Measurements from ENCODE around the gene RPAP3.

RPAP3 gene

GRCh38 chr12:47705566-47706425 lies at the start of gene RPAP3:
Gene RPAP3 (minus strand): TSS chr12:47706030. CDS start chr12:47702840, 3,190 bp downstream.
- DNase-seq (ENCODE audit: low spot score): peak; percentile 97

GRCh38 chr12:47754881-47755280 lies 49.1 kb upstream of the RPAP3 start:
- no peak for DNase-seq (ENCODE audit: low spot score)

DNA sequence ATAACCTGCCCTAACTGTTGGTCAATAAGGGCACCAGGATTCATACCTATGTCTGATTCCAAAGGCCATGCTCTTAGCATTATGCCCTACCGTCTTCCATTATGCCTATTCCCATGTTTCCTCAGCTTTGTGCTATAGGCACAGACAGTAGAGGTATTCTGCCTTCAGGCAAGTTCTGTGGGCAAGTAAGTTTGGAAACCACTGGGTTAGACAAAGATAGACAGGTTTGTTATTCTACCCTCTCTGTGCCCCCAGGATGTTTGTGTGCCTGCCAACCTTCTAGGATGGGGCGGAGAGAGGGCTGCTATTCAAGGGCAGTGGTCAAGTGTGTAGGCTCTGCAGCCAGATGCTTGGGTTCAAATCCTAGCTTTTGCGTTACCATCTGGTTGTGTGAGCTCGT lies 48.3 kb upstream of the RPAP3 start:
- DNase-seq (ENCODE audit: low spot score): no peak

DNA sequence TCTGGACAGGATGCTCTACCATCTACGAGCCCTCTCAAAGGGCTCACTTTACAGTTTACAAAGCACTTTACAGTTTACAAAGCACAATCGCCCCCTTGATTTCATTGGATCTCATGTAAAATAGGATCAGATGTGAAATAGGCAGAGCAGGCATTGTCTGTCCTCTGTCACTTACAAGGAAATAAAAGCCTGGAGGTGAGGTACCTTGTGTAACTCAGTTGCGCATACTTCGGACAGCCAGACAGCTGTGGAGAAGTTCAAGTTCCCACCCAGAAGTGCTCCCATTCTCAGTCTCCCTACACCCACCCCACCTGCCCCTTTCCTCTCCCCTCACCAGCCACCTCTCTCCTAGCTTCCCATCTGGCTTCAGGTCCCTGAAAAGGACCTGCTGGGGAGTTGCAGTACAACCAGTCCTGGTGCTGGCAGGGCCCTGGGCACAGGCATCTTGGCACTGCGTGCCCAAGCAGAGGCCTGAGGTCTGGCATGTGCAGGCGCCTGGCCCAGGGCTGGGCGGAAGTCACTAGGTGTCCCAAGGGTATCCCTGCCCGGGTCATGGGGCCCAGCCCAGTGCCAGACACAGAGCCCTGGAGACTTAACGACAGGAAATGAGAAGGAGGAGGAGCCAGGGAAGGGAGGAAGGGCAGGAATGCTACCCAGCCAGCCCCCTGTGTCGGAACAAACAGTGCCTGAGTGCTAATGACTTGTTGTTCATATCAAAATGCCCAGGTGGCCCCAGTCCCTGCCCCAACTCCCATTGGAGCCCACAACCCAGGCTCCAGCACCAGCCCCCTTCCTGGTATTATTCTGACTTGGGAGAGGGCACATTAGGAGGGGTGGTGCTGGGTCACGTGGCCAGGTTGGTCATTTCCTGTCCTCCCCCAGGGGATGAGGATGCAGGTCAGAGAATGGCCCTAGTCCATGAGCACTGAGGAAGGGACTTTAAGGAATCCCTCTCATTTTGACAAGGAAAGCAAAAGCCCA lies 47.5 kb upstream of the RPAP3 start:
- no peak for DNase-seq (ENCODE audit: low spot score)

- no peak for DNase-seq (ENCODE audit: low spot score)
Observed at GRCh38 chr12:47752552-47752951, 46.7 kb upstream of the RPAP3 start.

DNA sequence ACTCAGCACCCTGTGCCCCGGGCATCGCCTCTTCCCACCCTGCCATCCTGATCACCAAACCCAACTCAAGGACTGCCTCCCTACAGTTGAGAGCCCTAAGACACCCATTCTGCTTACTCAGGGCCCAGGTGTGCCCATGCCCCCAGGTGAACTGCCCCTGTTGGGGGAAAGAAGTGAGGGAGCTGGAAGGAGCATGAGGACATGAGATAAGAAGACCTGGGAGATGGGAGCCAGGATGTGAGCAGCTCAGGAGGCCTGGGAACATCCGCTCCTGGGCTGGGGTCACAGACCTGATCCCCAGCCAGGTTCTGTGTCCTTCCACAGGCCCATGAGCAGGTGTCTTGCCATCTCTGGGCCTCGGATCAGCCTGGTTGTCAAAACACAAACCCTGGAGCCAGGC lies 46.3 kb upstream of the RPAP3 start:
- no peak for DNase-seq (ENCODE audit: low spot score)

DNA sequence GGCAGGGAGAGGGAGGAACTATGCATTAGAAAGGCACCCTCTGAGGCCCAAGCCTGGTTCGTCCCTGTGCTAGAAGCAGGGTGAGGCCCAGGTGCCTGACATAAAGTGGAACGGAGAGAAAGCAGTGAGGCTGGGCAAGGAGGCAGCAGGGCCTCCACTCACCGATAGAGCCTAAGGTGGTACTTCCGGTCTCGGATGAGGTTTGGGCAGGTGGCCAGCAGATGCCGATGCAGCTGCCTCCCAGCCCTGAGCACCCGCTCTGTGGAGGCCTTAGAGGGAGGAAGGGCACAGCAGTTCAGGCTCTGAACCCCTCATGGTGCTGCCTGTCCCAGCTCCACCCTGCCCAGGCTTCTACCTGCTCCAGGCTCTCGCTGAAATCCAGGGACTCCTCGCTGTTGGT lies 45.7 kb upstream of the RPAP3 start:
- DNase-seq (ENCODE audit: low spot score): no peak

GRCh38 chr12:47750916-47751470 lies 45.2 kb upstream of the RPAP3 start:
- no peak for DNase-seq (ENCODE audit: low spot score)

DNA sequence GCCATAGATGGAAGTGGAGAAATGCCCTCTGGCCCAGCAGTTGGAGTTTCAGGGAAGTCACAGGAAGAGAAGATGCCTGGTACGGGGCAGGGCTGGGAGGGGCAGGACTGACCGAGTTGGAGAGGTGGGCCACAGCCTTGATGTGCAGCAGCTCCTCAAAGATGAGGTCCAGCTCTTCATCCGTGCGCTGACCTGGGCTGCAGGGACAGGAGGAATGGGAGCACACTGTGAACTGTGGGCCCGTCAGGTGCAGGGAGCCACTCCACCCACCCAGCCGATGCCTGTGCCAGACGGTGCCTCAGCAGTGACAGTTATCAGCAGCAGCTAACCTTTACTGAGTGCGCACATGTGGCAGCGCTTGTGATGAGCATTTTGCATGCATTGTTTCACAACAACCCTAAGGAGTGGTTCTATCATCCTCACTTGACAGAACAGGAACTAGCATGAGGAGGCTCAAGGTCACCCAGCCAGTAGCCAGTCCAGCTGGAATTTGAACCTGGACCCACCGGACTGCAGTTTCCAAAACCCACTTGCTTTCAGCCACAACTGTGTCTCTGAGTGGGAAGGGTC lies 44.5 kb upstream of the RPAP3 start:
- DNase-seq (ENCODE audit: low spot score): no peak

GRCh38 chr12:47748899-47749298 lies 43.1 kb upstream of the RPAP3 start:
- DNase-seq (ENCODE audit: low spot score): no peak

DNA sequence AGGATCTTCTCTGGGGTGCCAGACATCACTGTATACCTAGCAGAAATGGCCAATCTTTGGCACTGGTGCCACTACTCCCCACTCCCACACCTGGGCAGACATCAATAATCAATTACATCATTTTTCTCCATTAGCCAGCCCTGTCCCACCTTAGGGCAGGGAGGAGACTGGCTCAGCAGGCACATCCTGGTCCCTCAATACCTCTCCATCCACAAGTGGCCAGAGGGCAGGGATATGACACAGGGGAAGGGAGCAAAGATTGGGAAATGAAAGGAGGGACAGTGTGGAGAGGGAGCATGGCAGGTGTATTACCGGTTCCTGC lies 42.6 kb upstream of the RPAP3 start:
- DNase-seq (ENCODE audit: low spot score): no peak

- no peak for DNase-seq (ENCODE audit: low spot score)
Observed at GRCh38 chr12:47747596-47748506, 42.0 kb upstream of the RPAP3 start.

GRCh38 chr12:47747126-47747525 lies 41.3 kb upstream of the RPAP3 start:
- no peak for DNase-seq (ENCODE audit: low spot score)

- DNase-seq (ENCODE audit: low spot score): no peak
Observed at GRCh38 chr12:47746523-47746922, 40.7 kb upstream of the RPAP3 start.

DNA sequence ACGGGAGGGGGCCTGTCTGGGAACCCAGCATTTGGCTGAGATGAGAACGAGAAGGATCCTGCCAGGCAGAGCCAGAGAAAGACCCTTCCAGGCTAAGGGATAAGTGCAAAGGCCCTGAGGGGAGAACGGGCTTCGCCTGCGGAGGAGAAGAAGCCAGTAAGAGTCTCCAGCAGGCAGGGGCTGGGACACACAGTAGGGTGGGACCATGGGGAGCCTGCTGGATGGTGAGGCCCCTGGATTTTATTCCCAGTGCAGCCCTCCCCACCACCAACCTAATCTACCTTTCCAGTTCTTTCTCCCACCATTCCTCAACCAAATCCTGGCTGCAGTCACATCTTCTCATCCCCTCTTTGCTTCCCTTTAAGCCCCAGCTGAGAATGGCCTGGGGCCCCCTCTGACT lies 40.2 kb upstream of the RPAP3 start:
- no peak for DNase-seq (ENCODE audit: low spot score)

DNA sequence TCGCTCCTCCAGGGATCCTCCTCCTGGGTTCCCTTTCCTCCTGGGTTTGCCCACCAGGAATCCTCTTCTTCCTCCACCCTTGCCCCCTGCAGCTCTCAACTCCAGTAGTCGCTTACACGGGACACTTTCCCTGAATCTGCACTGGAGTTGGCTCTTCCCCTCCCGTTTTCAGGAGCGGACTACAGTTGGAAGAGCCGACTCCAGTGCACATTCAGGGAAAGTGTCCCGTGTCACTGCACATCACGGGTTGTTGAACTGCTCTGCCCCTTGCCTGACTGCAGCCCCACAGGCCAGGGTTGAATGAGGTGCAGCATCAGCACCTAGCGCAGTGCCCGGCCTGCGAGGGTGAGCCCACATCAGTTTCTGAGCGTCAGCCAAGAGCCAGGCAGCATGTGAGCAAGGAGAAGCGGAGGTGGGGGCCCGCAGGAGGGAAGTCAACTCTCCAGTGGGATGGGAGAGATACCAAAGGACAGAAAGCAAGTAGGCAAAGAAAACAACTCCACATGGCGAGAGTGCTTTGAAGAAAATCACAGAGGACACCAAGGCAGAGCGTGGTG lies 39.7 kb upstream of the RPAP3 start:
- no peak for DNase-seq (ENCODE audit: low spot score)

DNA sequence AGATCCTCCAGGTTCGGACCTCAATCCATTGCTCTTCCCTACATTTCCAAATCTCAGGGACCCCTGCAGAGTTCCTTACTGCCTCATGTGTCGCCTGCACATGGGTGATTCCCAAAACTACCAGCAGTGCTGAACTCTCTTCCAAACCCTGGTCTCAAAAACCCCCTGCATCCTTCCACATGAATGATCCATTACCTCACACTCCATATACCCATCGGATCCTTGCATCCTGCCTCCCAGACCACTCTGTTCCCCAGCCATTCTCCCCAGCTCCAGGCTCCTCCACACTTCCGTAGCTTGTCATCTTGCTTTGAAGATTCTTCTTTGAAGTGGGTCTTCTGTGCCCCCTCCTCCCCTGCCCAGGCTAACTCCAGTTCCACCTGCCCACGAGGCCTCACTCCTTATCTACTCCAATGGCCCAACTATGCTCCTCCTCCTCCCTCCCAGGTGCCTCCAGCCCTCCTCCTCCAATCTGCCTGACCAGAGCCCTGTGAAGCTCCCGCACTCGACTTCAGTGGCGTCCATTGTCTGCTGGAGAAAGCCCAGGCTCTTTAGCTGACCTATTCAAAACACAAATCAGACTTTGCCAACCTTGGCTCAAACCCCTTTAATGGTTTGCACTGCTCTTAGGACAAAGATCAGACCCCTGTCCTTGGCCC lies 39.1 kb upstream of the RPAP3 start:
- DNase-seq (ENCODE audit: low spot score): no peak

GRCh38 chr12:47744005-47744651 lies 38.3 kb upstream of the RPAP3 start:
- no peak for DNase-seq (ENCODE audit: low spot score)

GRCh38 chr12:47743311-47743860 lies 37.6 kb upstream of the RPAP3 start:
- no peak for DNase-seq (ENCODE audit: low spot score)
